ENCODE data around the gene CRYBG1. TPM values are rescaled to one million over a fixed set of nuclear protein-coding genes. Genes with fewer than 3 reads are reported as not detected.

CRYBG1 gene
- total and polyA plus RNA-seq, 2 of the 13 experiments (the other 11 are each of a cell fraction or from before 2014, with no cell fraction given) = 10.1 to 21.9 TPM

DNA sequence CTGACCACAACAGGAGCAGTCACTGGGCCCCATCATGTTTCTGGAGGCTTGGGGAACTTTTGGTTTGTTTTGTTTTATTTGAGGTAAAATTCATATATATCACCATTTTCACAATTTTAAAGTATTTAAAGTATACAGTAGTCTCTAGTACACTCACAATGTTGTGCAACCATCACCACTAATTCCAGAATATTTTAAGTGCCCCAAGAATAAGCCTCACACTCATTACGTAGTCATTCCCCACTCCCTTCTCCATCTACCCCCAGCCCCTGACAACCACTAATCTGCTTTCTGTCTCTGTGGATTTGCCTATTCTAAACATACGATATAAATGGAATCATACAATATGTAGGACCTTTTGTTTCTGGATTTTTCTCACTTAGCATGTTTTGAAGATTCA is 239.8 kb downstream of the CRYBG1 start:
- no peaks in the 10 kb centered on the region for H3K9me3 ChIP-seq (ENCODE audit: low read length)
- POLR2A ChIA-PET = no interaction called here
- H3K4me3 ChIP-seq (replicated peaks in 1 of 3; ENCODE audit: insufficient read depth in 1 of 3, low read depth in 2 of 3, low read length in 3 of 3) = no peak overlapping the region
- WGBS (ENCODE audit: low lambda C conversion rate) = 93% methylated on average over 2 of the region's 2 CpGs
- BruUV-seq (replicated peaks) = no TSS peak
- no peak for DNase-seq (ENCODE audit: low spot score)
- no peak overlapping the region for H3K4me2 ChIP-seq (ENCODE audit: low read depth, low read length)
- CTCF ChIA-PET (ENCODE audit: low intra/inter-chr PET ratio, low total read pairs) = no interaction called here
- no peak for FAIRE-seq
- in situ Hi-C loops (cut with HindIII; ENCODE audit: extremely low pct_ligation_motif_present, low pct_unique_long_range_greater_than_20kb) = loop anchor here (10.0 kb wide), 1 partner anchor 374 kb away; the partner anchor contains the start of gene CD24
- no peak overlapping the region for H2AFZ ChIP-seq (ENCODE audit: low read length)
- intact Hi-C loops (cut with micrococcal nuclease; ENCODE audit: unreplicated experiment) = no loop called here
- H4K20me1 ChIP-seq (ENCODE audit: insufficient read depth, low read length) = no peaks in the 10 kb centered on the region
- ATAC-seq = no peak
- no peaks in the 10 kb centered on the region for H3K4me1 ChIP-seq (ENCODE audit: insufficient read depth, low read length)
- H3K27ac ChIP-seq (ENCODE audit: extremely low read length, insufficient read depth, low read length) = no peak overlapping the region
- H3K79me2 ChIP-seq (ENCODE audit: insufficient read depth, low read length) = no peaks in the 10 kb centered on the region
- H3K9ac ChIP-seq (ENCODE audit: insufficient read depth, low read depth, low read length) = no peak overlapping the region
- H3K27me3 ChIP-seq (ENCODE audit: control insufficient read depth in 1 of 2, insufficient read depth in 2 of 2, low read length in 2 of 2) = no peaks in the 10 kb centered on the region
- no peaks in the 10 kb centered on the region for H3K36me3 ChIP-seq (replicated peaks in 1 of 2; ENCODE audit: control insufficient read depth in 1 of 2, insufficient read depth in 2 of 2, low read length in 2 of 2)
- no peak for TF ChIP-seq RNF2 (conservative IDR thresholded peaks at IDR 0.05; ENCODE audit: low read depth)
- TF ChIP-seq GATAD2A (CRISPR knock-in tag; IDR thresholded peaks at IDR 0.05) = no peak
- TF ChIP-seq PAF1 (CRISPR knock-in tag; IDR thresholded peaks at IDR 0.05) = no peak
- TF ChIP-seq, protein P1, sequence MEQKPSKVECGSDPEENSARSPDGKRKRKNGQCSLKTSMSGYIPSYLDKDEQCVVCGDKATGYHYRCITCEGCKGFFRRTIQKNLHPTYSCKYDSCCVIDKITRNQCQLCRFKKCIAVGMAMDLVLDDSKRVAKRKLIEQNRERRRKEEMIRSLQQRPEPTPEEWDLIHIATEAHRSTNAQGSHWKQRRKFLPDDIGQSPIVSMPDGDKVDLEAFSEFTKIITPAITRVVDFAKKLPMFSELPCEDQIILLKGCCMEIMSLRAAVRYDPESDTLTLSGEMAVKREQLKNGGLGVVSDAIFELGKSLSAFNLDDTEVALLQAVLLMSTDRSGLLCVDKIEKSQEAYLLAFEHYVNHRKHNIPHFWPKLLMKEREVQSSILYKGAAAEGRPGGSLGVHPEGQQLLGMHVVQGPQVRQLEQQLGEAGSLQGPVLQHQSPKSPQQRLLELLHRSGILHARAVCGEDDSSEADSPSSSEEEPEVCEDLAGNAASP (CRISPR knock-in tag; IDR thresholded peaks at IDR 0.05; ENCODE audit: borderline replicate concordance) = no peak
- TF ChIP-seq, protein P2, sequence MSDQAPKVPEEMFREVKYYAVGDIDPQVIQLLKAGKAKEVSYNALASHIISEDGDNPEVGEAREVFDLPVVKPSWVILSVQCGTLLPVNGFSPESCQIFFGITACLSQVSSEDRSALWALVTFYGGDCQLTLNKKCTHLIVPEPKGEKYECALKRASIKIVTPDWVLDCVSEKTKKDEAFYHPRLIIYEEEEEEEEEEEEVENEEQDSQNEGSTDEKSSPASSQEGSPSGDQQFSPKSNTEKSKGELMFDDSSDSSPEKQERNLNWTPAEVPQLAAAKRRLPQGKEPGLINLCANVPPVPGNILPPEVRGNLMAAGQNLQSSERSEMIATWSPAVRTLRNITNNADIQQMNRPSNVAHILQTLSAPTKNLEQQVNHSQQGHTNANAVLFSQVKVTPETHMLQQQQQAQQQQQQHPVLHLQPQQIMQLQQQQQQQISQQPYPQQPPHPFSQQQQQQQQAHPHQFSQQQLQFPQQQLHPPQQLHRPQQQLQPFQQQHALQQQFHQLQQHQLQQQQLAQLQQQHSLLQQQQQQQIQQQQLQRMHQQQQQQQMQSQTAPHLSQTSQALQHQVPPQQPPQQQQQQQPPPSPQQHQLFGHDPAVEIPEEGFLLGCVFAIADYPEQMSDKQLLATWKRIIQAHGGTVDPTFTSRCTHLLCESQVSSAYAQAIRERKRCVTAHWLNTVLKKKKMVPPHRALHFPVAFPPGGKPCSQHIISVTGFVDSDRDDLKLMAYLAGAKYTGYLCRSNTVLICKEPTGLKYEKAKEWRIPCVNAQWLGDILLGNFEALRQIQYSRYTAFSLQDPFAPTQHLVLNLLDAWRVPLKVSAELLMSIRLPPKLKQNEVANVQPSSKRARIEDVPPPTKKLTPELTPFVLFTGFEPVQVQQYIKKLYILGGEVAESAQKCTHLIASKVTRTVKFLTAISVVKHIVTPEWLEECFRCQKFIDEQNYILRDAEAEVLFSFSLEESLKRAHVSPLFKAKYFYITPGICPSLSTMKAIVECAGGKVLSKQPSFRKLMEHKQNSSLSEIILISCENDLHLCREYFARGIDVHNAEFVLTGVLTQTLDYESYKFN (CRISPR knock-in tag; conservative IDR thresholded peaks at IDR 0.05) = no peak
- no peak for TF ChIP-seq ZNF138 (CRISPR knock-in tag; IDR thresholded peaks at IDR 0.05; ENCODE audit: low read depth)
- TF ChIP-seq, protein P3, sequence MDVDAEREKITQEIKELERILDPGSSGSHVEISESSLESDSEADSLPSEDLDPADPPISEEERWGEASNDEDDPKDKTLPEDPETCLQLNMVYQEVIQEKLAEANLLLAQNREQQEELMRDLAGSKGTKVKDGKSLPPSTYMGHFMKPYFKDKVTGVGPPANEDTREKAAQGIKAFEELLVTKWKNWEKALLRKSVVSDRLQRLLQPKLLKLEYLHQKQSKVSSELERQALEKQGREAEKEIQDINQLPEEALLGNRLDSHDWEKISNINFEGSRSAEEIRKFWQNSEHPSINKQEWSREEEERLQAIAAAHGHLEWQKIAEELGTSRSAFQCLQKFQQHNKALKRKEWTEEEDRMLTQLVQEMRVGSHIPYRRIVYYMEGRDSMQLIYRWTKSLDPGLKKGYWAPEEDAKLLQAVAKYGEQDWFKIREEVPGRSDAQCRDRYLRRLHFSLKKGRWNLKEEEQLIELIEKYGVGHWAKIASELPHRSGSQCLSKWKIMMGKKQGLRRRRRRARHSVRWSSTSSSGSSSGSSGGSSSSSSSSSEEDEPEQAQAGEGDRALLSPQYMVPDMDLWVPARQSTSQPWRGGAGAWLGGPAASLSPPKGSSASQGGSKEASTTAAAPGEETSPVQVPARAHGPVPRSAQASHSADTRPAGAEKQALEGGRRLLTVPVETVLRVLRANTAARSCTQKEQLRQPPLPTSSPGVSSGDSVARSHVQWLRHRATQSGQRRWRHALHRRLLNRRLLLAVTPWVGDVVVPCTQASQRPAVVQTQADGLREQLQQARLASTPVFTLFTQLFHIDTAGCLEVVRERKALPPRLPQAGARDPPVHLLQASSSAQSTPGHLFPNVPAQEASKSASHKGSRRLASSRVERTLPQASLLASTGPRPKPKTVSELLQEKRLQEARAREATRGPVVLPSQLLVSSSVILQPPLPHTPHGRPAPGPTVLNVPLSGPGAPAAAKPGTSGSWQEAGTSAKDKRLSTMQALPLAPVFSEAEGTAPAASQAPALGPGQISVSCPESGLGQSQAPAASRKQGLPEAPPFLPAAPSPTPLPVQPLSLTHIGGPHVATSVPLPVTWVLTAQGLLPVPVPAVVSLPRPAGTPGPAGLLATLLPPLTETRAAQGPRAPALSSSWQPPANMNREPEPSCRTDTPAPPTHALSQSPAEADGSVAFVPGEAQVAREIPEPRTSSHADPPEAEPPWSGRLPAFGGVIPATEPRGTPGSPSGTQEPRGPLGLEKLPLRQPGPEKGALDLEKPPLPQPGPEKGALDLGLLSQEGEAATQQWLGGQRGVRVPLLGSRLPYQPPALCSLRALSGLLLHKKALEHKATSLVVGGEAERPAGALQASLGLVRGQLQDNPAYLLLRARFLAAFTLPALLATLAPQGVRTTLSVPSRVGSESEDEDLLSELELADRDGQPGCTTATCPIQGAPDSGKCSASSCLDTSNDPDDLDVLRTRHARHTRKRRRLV (CRISPR knock-in tag; IDR thresholded peaks at IDR 0.05) = no peak
- no peak for TF ChIP-seq ZNF777 (CRISPR knock-in tag; IDR thresholded peaks at IDR 0.05)
- TF ChIP-seq ZNF75D (CRISPR knock-in tag; IDR thresholded peaks at IDR 0.05; ENCODE audit: borderline replicate concordance) = no peak
